Caco-2 (cell line): ENCODE data around the gene NPAT. TPM values are rescaled to one million over a fixed set of nuclear protein-coding genes. Genes with fewer than 3 reads are reported as not detected.

Experiments
- BruUV-seq: library from RNA; stranded (reverse); fragments of 400-500 nt; replicated peaks from 2 replicates; lab custom pipeline; 2021; lab: Mats Ljungman, UMichigan
- CTCF ChIA-PET: fragments of 300-600 bp; sonication (Branson Sonifier 250); formaldehyde crosslinking; loops from one replicate; lab custom pipeline; 2022; ENCODE audit warnings: antibody characterized with exemption; lab: Charles Lee
- POLR2A ChIA-PET: fragments of 300-600 bp; sonication (Branson Sonifier 250); formaldehyde crosslinking; loops from one replicate; lab custom pipeline; 2022; ENCODE audit warnings: antibody characterized with exemption; lab: Charles Lee
- DNase-seq, 2 experiments: peaks; one replicate each; pipeline versions ENCODE4 v3.0.0 to v3.0.0-alpha.2; 2020 to 2022
- H3K27me3 ChIP-seq: replicated peaks from 2 replicates; pipeline ENCODE4 v1.6.0; 2011; ENCODE audit warnings: low read length; ENCODE audit not compliant: control insufficient read depth, insufficient read depth
- H3K36me3 ChIP-seq: 2 replicates; pipeline ENCODE4 v1.5.1; 2011; ENCODE audit warnings: low read length; ENCODE audit not compliant: control insufficient read depth, insufficient read depth
- H3K4me1 ChIP-seq: fragments of 250-450 bp; sonication (Bioruptor Pico); 2 replicates; pipeline ENCODE4 v1.5.1; 2020; ENCODE audit warnings: mild to moderate bottlenecking
- H3K4me3 ChIP-seq: 2 replicates; pipeline ENCODE4 v1.5.1; 2011; ENCODE audit warnings: low read depth, mild to moderate bottlenecking, control low read depth, low read length
- H3K9me3 ChIP-seq: fragments of 250-450 bp; sonication (Bioruptor Pico); 2 replicates; pipeline ENCODE4 v1.5.1; 2020; ENCODE audit warnings: mild to moderate bottlenecking, moderate library complexity
- H3K27ac Mint-ChIP-seq: one replicate; pipeline ENCODE4 v1.8.0; 2022; ENCODE audit warnings: mixed read lengths; ENCODE audit not compliant: unreplicated experiment
- H3K27me3 Mint-ChIP-seq: one replicate; pipeline ENCODE4 v1.8.0; 2022; ENCODE audit warnings: mixed read lengths; ENCODE audit not compliant: insufficient read depth, unreplicated experiment
- H3K36me3 Mint-ChIP-seq: one replicate; pipeline ENCODE4 v1.8.0; 2022; ENCODE audit warnings: mild to moderate bottlenecking, mixed read lengths; ENCODE audit not compliant: insufficient read depth, unreplicated experiment
- H3K4me1 Mint-ChIP-seq: one replicate; pipeline ENCODE4 v1.8.0; 2022; ENCODE audit warnings: low read depth, mixed read lengths; ENCODE audit not compliant: unreplicated experiment
- H3K4me3 Mint-ChIP-seq: one replicate; pipeline ENCODE4 v1.8.0; 2022; ENCODE audit warnings: mild to moderate bottlenecking, moderate library complexity, mixed read lengths; ENCODE audit not compliant: unreplicated experiment
- H3K9me3 Mint-ChIP-seq: one replicate; pipeline ENCODE4 v1.8.0; 2022; ENCODE audit warnings: mixed read lengths; ENCODE audit not compliant: unreplicated experiment
- CTCF ChIP-seq, 2 experiments: fragments of 200-600 bp in 1 of 2; IDR thresholded peaks; 1 replicate in 1 of 2; 2 replicates in 1 of 2; pipeline versions ENCODE4 v1.5.1 to v1.8.0; 2011 to 2022; ENCODE audit warnings: antibody characterized with exemption in 1 of 2, control low read depth in 1 of 2, inconsistent platforms in 1 of 2, low read depth in 1 of 2, low read length in 1 of 2, mild to moderate bottlenecking in 1 of 2, moderate library complexity in 1 of 2; ENCODE audit not compliant: insufficient read depth in 1 of 2, severe bottlenecking in 1 of 2, unreplicated experiment in 1 of 2
- intact Hi-C: fragments of 100-400 bp; cut with micrococcal nuclease; formaldehyde crosslinking; loops from one replicate; pipeline ENCODE4 v1.10.0; 2022; ENCODE audit not compliant: unreplicated experiment
- total RNA-seq: library from RNA; stranded (reverse); gene quantifications from 2 replicates; pipeline ENCODE4 v1.2.3, GENCODE V29; 2022

NPAT gene
- total RNA-seq, 1 experiment from 2014 or later = 29.5 TPM

- H3K36me3 Mint-ChIP-seq = peaks cover 35% of the 10 kb centered on the region
- H3K4me1 Mint-ChIP-seq = peaks cover 12% of the 10 kb centered on the region
- H3K4me3 Mint-ChIP-seq = no peak overlapping the region
- POLR2A ChIA-PET = no interaction called here
- H3K27ac Mint-ChIP-seq = no peak overlapping the region
- no peaks in the 10 kb centered on the region for H3K4me1 ChIP-seq
- DNase-seq = no peak
- BruUV-seq = no TSS peak
- no peak overlapping the region for H3K4me3 ChIP-seq
- CTCF ChIA-PET = no interaction called here
- H3K9me3 Mint-ChIP-seq = no peaks in the 10 kb centered on the region
- no peak for TF ChIP-seq CTCF (IDR thresholded peaks at IDR 0.05; ENCODE audit: insufficient read depth in 1 of 2, low read depth in 1 of 2, low read length in 1 of 2, severe bottlenecking in 1 of 2, unreplicated experiment in 1 of 2)
- no peaks in the 10 kb centered on the region for H3K27me3 Mint-ChIP-seq
- intact Hi-C loops = loop anchor here (10.0 kb wide), 1 partner anchor 336 kb away; the partner anchor contains the start of gene C11orf65
- no peaks in the 10 kb centered on the region for H3K9me3 ChIP-seq
- no peaks in the 10 kb centered on the region for H3K27me3 ChIP-seq
- H3K36me3 ChIP-seq = peaks cover 1% of the 10 kb centered on the region; the same call in 1 of the 2 replicates
Measured at GRCh38 chr11:108128772-108129171, 93.7 kb downstream of the NPAT start.

GRCh38 chr11:108125096-108125495, 97.3 kb downstream of the NPAT start:
- Mint-ChIP-seq H3K27me3 (no peaks in the 10 kb centered on the region), H3K27ac (no peak overlapping the region), H3K9me3 (no peaks in the 10 kb centered on the region), H3K36me3 (peaks cover 26% of the 10 kb centered on the region), H3K4me1 (peaks cover 20% of the 10 kb centered on the region), H3K4me3 (no peak overlapping the region)
- H3K4me1 ChIP-seq = peaks cover 13% of the 10 kb centered on the region
- no peak for DNase-seq
- H3K36me3 ChIP-seq = no peaks in the 10 kb centered on the region
- H3K9me3 ChIP-seq = no peaks in the 10 kb centered on the region
- intact Hi-C loops = loop anchor here (10.0 kb wide), 1 partner anchor 340 kb away; the partner anchor contains the start of gene C11orf65
- H3K4me3 ChIP-seq = no peak overlapping the region
- ChIA-PET CTCF (no interaction called here), POLR2A (no interaction called here)
- H3K27me3 ChIP-seq = no peaks in the 10 kb centered on the region
- BruUV-seq = no TSS peak
- no peak for TF ChIP-seq CTCF (IDR thresholded peaks at IDR 0.05; ENCODE audit: insufficient read depth in 1 of 2, low read depth in 1 of 2, low read length in 1 of 2, severe bottlenecking in 1 of 2, unreplicated experiment in 1 of 2)

- Mint-ChIP-seq H3K27ac (peak overlapping the region; percentile 66), H3K9me3 (no peaks in the 10 kb centered on the region), H3K4me1 (peaks cover 27% of the 10 kb centered on the region), H3K36me3 (peaks cover 13% of the 10 kb centered on the region), H3K27me3 (no peaks in the 10 kb centered on the region), H3K4me3 (peak overlapping the region; percentile 81)
- ChIA-PET CTCF (interaction anchor here (0.6 kb wide), 1 partner anchor 190 kb away, joined by 3 read pairs; no protein-coding TSS in a partner anchor), POLR2A (interaction anchor here (0.6 kb wide), 2 partner anchors 26 to 269 kb away, joined by 7 to 11 read pairs; no protein-coding TSS in a partner anchor)
- no peak for TF ChIP-seq CTCF (IDR thresholded peaks at IDR 0.05; ENCODE audit: insufficient read depth in 1 of 2, low read depth in 1 of 2, low read length in 1 of 2, severe bottlenecking in 1 of 2, unreplicated experiment in 1 of 2)
- peaks cover 13% of the 10 kb centered on the region for H3K4me1 ChIP-seq
- H3K4me3 ChIP-seq = peak overlapping the region; percentile 88
- H3K9me3 ChIP-seq = no peaks in the 10 kb centered on the region
- H3K27me3 ChIP-seq = no peaks in the 10 kb centered on the region
- no peaks in the 10 kb centered on the region for H3K36me3 ChIP-seq
- DNase-seq = peak in 1 of 2 experiments; percentile 34
- BruUV-seq = TSS peak; percentile 62
- intact Hi-C loops = loop anchor here (10.0 kb wide), 1 partner anchor 343 kb away; the partner anchor contains the start of gene C11orf65
Measured at GRCh38 chr11:108122166-108122628, 100.2 kb downstream of the NPAT start.
